ENCODE results near the gene SLC4A1AP. TPM values are rescaled to one million over a fixed set of nuclear protein-coding genes. Genes with fewer than 3 reads are reported as not detected.

Gene SLC4A1AP
- total and polyA plus RNA-seq, 9 of the 15 experiments (the other 6 are each of a cell fraction or from before 2014, with no cell fraction given) = 8.1 to 40.5 (median 35.3) TPM

GRCh38 chr2:27628767-27629709 lies 34.7 kb upstream of the SLC4A1AP start, which contains the start of the genes CCDC121 and GPN1 (continued):
- TF ChIP-seq RBM39 (optimal IDR thresholded peaks at IDR 0.05; ENCODE audit: low read depth, low read length) (no peak), STAT5A (IDR thresholded peaks at IDR 0.05; ENCODE audit: borderline replicate concordance, low read length) (no peak), ZNF639 (CRISPR knock-in tag; conservative IDR thresholded peaks at IDR 0.05 in 1 of 2, IDR thresholded peaks at IDR 0.05 in 1 of 2) (no peak), SRSF3 (IDR thresholded peaks at IDR 0.05; ENCODE audit: insufficient read depth, low read length) (no peak), JUND (IDR thresholded peaks at IDR 0.05; ENCODE audit: borderline replicate concordance, low read depth, low read length) (peak; percentile 73), JUND (tag; IDR thresholded peaks at IDR 0.05; ENCODE audit: borderline replicate concordance, low read depth, low read length) (peak; percentile 53; the same call in 1 of the 3 replicates), C11orf30 (IDR thresholded peaks at IDR 0.05; ENCODE audit: low read depth) (peak; percentile 92), HMGN3 (IDR thresholded peaks at IDR 0.05; ENCODE audit: borderline replicate concordance, extremely low read depth, insufficient read length, low read depth, low read length) (peak; percentile 38), SMARCA4 (IDR thresholded peaks at IDR 0.05) (0 out of 2 replicates have a peak, but pooled peaks have one; percentile 7), IFI16 (CRISPR knock-in tag; IDR thresholded peaks at IDR 0.05) (no peak), ZNF354B (CRISPR knock-in tag; IDR thresholded peaks at IDR 0.05) (no peak), ASH1L (IDR thresholded peaks at IDR 0.05; ENCODE audit: borderline replicate concordance, low read depth, partially characterized antibody) (no peak), RFX7 (CRISPR knock-in tag; IDR thresholded peaks at IDR 0.05) (no peak), ZNF707 (CRISPR knock-in tag; conservative IDR thresholded peaks at IDR 0.05) (no peak), KAT2B (IDR thresholded peaks at IDR 0.05; ENCODE audit: low read depth, low read length) (no peak), ZBTB7A (IDR thresholded peaks at IDR 0.05; ENCODE audit: borderline replicate concordance, control insufficient read depth, low read depth, low read length) (no peak), E2F6 (IDR thresholded peaks at IDR 0.05; ENCODE audit: borderline replicate concordance in 1 of 2, extremely low read depth in 1 of 2, insufficient read depth in 1 of 2, insufficient read length in 1 of 2, low read depth in 1 of 2, low read length in 1 of 2, poor library complexity in 1 of 2, severe bottlenecking in 1 of 2) (no peak), ZNF3 (CRISPR knock-in tag; IDR thresholded peaks at IDR 0.05) (no peak), ZNF76 (CRISPR knock-in tag; IDR thresholded peaks at IDR 0.05; ENCODE audit: borderline replicate concordance) (no peak), RB1 (IDR thresholded peaks at IDR 0.05; ENCODE audit: low read depth) (peak; percentile 74; the same call in 1 of the 2 replicates), ZNF121 (CRISPR knock-in tag; conservative IDR thresholded peaks at IDR 0.05) (no peak), TEAD2 (tag; IDR thresholded peaks at IDR 0.05) (no peak), ILF3 (IDR thresholded peaks at IDR 0.05; ENCODE audit: borderline replicate concordance) (no peak), MAZ (CRISPR knock-in tag; conservative IDR thresholded peaks at IDR 0.05 in 1 of 2, IDR thresholded peaks at IDR 0.05 in 1 of 2) (peak; percentile 66 to 70; a peak in 3 of 4 replicates)
